K562 (cell line): ENCODE measurements around the gene AGAP1. TPM values are rescaled to one million over a fixed set of nuclear protein-coding genes. Genes with fewer than 3 reads are reported as not detected.

ENCODE experiments used
- DEAF1 ChIP-seq: fragments of 450-650 bp; formaldehyde crosslinking; IDR thresholded peaks from 2 replicates; pipeline ENCODE4 v1.4.0; 2020; ENCODE audit warnings: mild to moderate bottlenecking, moderate library complexity
- ETV5 ChIP-seq: sonication (generic); formaldehyde crosslinking; IDR thresholded peaks from 2 replicates; pipeline ENCODE4 v1.4.0; 2020; ENCODE audit warnings: low read depth, mild to moderate bottlenecking, missing genetic modification reagents
- MTA3 ChIP-seq: fragments of 450-650 bp; formaldehyde crosslinking; IDR thresholded peaks from 2 replicates; pipeline ENCODE4 v1.6.1; 2017; ENCODE audit warnings: mild to moderate bottlenecking, borderline replicate concordance
- SAFB ChIP-seq: fragments of 200-400 bp; formaldehyde crosslinking; IDR thresholded peaks from 2 replicates; pipeline ENCODE4 v1.6.1; 2017; ENCODE audit warnings: low read depth, low read length, borderline replicate concordance
- SETDB1 ChIP-seq: IDR thresholded peaks from one replicate; pipeline ENCODE4 v1.6.1; 2012; ENCODE audit warnings: low read length, control low read depth, inconsistent platforms
- TEAD4 ChIP-seq, 2 experiments: sonication (generic) in 1 of 2; formaldehyde crosslinking in 1 of 2; IDR thresholded peaks; 2 replicates each; pipeline versions ENCODE4 v1.6.1 to v1.8.0; 2012 to 2022; ENCODE audit warnings: borderline replicate concordance in 1 of 2, inconsistent platforms in 1 of 2, low read length in 1 of 2, mild to moderate bottlenecking in 1 of 2, missing genetic modification reagents in 1 of 2
- ZBTB40 ChIP-seq, 2 experiments: fragments of 450-650 bp in 1 of 2; sonication (generic) in 1 of 2; formaldehyde crosslinking in 1 of 2; IDR thresholded peaks; 2 replicates each; pipeline versions ENCODE4 v1.7.1 to v1.9.0; 2016 to 2022; ENCODE audit warnings: inconsistent platforms in 1 of 2, mild to moderate bottlenecking in 1 of 2, missing genetic modification reagents in 1 of 2
- ZNF280B ChIP-seq: fragments of 250-450 bp; sonication (Bioruptor Pico); IDR thresholded peaks from 2 replicates; pipeline ENCODE4 v1.5.1; 2021; ENCODE audit warnings: mild to moderate bottlenecking
- ZNF77 ChIP-seq: fragments of 250-450 bp; sonication (Bioruptor Pico); IDR thresholded peaks from 2 replicates; pipeline ENCODE4 v1.5.0; 2020
- polyA plus RNA-seq, 8 experiments: library from polyadenylated mRNA; depleted of rRNA in 4 of 8; stranded (reverse) in 5 of 8; unstranded in 3 of 8; fragments of >200 nt; fragmentation: Nextera tagmentation in 2 of 8; fragmentation: Illumina TruSeq in 1 of 8; extraction: Ambion mirVana in 2 of 8; extraction: Trizol in 1 of 8; gene quantifications; 2 replicates each; pipeline versions ENCODE4 v1.2.1 to v1.2.3, GENCODE V29; 2011 to 2014; ENCODE audit warnings: inconsistent platforms in 1 of 8, missing spikeins in 1 of 8
- total RNA-seq, 7 experiments: library from RNA; depleted of rRNA in 6 of 7; stranded (reverse); fragments of >200 nt in 6 of 7; fragmentation: Illumina TruSeq in 2 of 7; extraction: Trizol in 2 of 7; gene quantifications; 2 replicates each; pipeline versions ENCODE4 v1.2.1 to v1.2.3, GENCODE V29; 2011 to 2021; ENCODE audit warnings: low replicate concordance in 1 of 7

Gene AGAP1
- total and polyA plus RNA-seq, 9 of the 15 experiments (the other 6 are each of a cell fraction or from before 2014, with no cell fraction given), result 1.3 to 24.0 (median 10.6) TPM

GRCh38 chr2:235575431-235575830, 81.6 kb downstream of the AGAP1 start (continued):
- TF ChIP-seq ZBTB40 (IDR thresholded peaks at IDR 0.05), result no peak
- no peak for TF ChIP-seq ZBTB40 (CRISPR knock-in tag; IDR thresholded peaks at IDR 0.05)
- TF ChIP-seq SETDB1, result no peak
- TF ChIP-seq ZNF77 (CRISPR knock-in tag), result no peak
- TF ChIP-seq SAFB, result no peak
- TF ChIP-seq MTA3, result no peak
- no peak for TF ChIP-seq ETV5 (CRISPR knock-in tag)
- TF ChIP-seq DEAF1 (CRISPR knock-in tag), result no peak
- TF ChIP-seq TEAD4 (IDR thresholded peaks at IDR 0.05; ENCODE audit: low read length), result no peak
- TF ChIP-seq TEAD4 (CRISPR knock-in tag; IDR thresholded peaks at IDR 0.05; ENCODE audit: borderline replicate concordance), result no peak
- no peak for TF ChIP-seq ZNF280B (CRISPR knock-in tag)
